HepG2 (cell line): ENCODE results near the gene EIF2S2. TPM values are rescaled to one million over a fixed set of nuclear protein-coding genes. Genes with fewer than 3 reads are reported as not detected.
A peak's percentile ranks its signal among the peaks of the same experiment; 100 is the strongest.

Experiments used
- CAMTA2 ChIP-seq: sonication (generic); formaldehyde crosslinking; IDR thresholded peaks from 2 replicates; pipeline ENCODE4 v1.4.0; 2020; ENCODE audit warnings: mild to moderate bottlenecking, missing genetic modification reagents, borderline replicate concordance
- CCAR2 ChIP-seq: fragments of 200-400 bp; formaldehyde crosslinking; optimal IDR thresholded peaks from 2 replicates; pipeline ENCODE3; 2018; ENCODE audit warnings: low read depth, mild to moderate bottlenecking, low read length, moderate library complexity
- CENPX ChIP-seq: sonication (generic); formaldehyde crosslinking; IDR thresholded peaks from 2 replicates; pipeline ENCODE4 v1.9.0; 2021; ENCODE audit warnings: mild to moderate bottlenecking, missing genetic modification reagents, moderate library complexity
- CHCHD3 ChIP-seq: sonication (generic); formaldehyde crosslinking; IDR thresholded peaks from 2 replicates; pipeline ENCODE4 v1.8.0; 2022; ENCODE audit warnings: mild to moderate bottlenecking, missing genetic modification reagents, moderate library complexity
- DPF2 ChIP-seq: sonication (generic); formaldehyde crosslinking; IDR thresholded peaks from 2 replicates; pipeline ENCODE4 v1.4.0; 2020; ENCODE audit warnings: mild to moderate bottlenecking, low read depth, missing genetic modification reagents, borderline replicate concordance
- GFI1 ChIP-seq: sonication (generic); formaldehyde crosslinking; IDR thresholded peaks from 2 replicates; pipeline ENCODE4 v1.5.0; 2020; ENCODE audit warnings: missing genetic modification reagents, mild to moderate bottlenecking, borderline replicate concordance
- KDM5B ChIP-seq: sonication (generic); formaldehyde crosslinking; IDR thresholded peaks from 2 replicates; pipeline ENCODE4 v1.4.0; 2020; ENCODE audit warnings: missing genetic modification reagents, mild to moderate bottlenecking, borderline replicate concordance
- NCOR1 ChIP-seq: fragments of 200-600 bp; sonication (generic); IDR thresholded peaks from 2 replicates; pipeline ENCODE4 v1.7.0; 2017; ENCODE audit warnings: antibody characterized with exemption, low read length, borderline replicate concordance
- NR2C2 ChIP-seq: sonication (generic); formaldehyde crosslinking; IDR thresholded peaks from 2 replicates; pipeline ENCODE4 v1.4.0; 2020; ENCODE audit warnings: missing genetic modification reagents, mild to moderate bottlenecking, moderate library complexity, borderline replicate concordance
- REL ChIP-seq: sonication (generic); formaldehyde crosslinking; conservative IDR thresholded peaks from 2 replicates; pipeline ENCODE4 v1.8.0; 2022; ENCODE audit warnings: mild to moderate bottlenecking, missing genetic modification reagents, moderate library complexity
- RFXANK ChIP-seq: IDR thresholded peaks from 2 replicates; pipeline ENCODE4 v1.6.1; 2016
- ZFP36L1 ChIP-seq: sonication (generic); formaldehyde crosslinking; IDR thresholded peaks from 2 replicates; pipeline ENCODE4 v1.8.0; 2022; ENCODE audit warnings: mild to moderate bottlenecking, missing genetic modification reagents, moderate library complexity
- ZNF296 ChIP-seq: sonication (generic); formaldehyde crosslinking; conservative IDR thresholded peaks from 2 replicates; pipeline ENCODE4 v1.5.0; 2020; ENCODE audit warnings: mild to moderate bottlenecking, missing genetic modification reagents
- polyA plus RNA-seq, 8 experiments: library from polyadenylated mRNA; depleted of rRNA in 3 of 8; stranded (reverse) in 7 of 8; unstranded in 1 of 8; fragments of >200 nt; fragmentation: Illumina TruSeq in 4 of 8; extraction: Trizol in 4 of 8; gene quantifications; 2 replicates each; pipeline versions ENCODE4 v1.2.1 to v1.2.3, GENCODE V29; 2011 to 2016; ENCODE audit warnings: low read depth in 4 of 8, missing spikeins in 1 of 8, mixed read lengths in 1 of 8; ENCODE audit not compliant: insufficient read depth in 1 of 8
- total RNA-seq, 5 experiments: library from RNA; depleted of rRNA; stranded (reverse); fragments of >200 nt; fragmentation: Illumina TruSeq; extraction: Trizol; gene quantifications; 2 replicates each; pipeline ENCODE4 v1.2.3, GENCODE V29; 2016; ENCODE audit warnings: low read depth in 1 of 5
- TF ChIP-seq, protein P1 (sequence below): sonication (generic); formaldehyde crosslinking; IDR thresholded peaks from 2 replicates; pipeline ENCODE4 v1.9.0; 2022; ENCODE audit warnings: missing genetic modification reagents, mild to moderate bottlenecking, borderline replicate concordance
- TF ChIP-seq, protein P2 (sequence below): sonication (generic); formaldehyde crosslinking; IDR thresholded peaks from 2 replicates; pipeline ENCODE4 v1.5.1; 2020; ENCODE audit warnings: mild to moderate bottlenecking, missing genetic modification reagents, borderline replicate concordance
- TF ChIP-seq, protein P3 (sequence below): sonication (generic); formaldehyde crosslinking; IDR thresholded peaks from 2 replicates; pipeline ENCODE4; 2020; ENCODE audit warnings: missing genetic modification reagents, mild to moderate bottlenecking, borderline replicate concordance
- TF ChIP-seq, protein P4 (sequence below): sonication (generic); formaldehyde crosslinking; conservative IDR thresholded peaks from 2 replicates; pipeline ENCODE4 v1.4.0; 2020; ENCODE audit warnings: missing genetic modification reagents
- TF ChIP-seq, protein P5 (sequence below): IDR thresholded peaks from 2 replicates; pipeline ENCODE4 v1.6.1; 2016; ENCODE audit warnings: control low read depth

The EIF2S2 gene
- total and polyA plus RNA-seq, 2 of the 13 experiments (the other 11 are each of a cell fraction or from before 2014, with no cell fraction given), result 126 to 213 TPM

DNA sequence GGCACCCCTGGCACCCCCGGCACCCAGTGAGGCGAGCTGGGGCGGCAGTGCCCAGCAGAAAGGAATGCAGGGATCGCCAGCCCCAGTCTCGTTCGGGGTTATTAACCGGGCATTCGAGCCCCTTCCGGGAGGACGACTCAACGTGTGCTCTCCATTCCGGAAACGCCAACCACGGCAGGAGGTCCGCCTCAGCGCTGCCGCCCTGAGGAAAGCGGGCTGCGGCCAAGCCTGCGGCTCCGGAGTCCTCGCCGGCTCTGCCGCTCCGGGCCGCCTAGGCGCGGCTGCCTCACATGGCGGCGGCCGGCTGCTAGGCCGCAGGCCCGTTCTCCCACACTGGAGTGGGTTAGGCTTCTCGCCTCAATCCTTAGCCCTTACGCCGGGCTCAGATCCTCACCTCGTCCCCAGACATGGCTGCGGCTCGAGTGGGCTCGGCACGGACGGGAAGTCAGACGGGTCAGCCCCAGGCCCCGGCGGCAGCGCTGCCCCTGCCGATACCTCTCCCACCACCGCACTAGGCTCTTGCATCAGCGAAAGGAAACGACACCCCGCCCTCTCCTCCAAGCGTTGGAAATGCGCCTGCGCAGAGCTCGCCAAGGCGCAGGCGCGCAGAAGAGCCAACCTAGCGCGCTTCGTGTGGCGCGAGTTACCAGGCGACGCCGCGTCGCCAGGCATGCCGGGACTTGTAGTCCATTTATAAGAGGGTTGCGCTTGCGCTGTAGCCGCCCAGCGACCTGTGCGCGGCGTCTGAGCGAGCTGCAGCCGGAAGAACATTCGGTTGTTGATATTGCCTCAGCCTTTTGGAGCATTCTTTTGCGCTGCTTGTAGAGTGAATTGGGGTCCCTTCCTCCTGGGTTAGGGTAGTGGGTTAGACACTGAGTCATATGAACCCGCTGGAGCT is at the start of gene EIF2S2 (continued):
- TF ChIP-seq RFXANK (CRISPR knock-in tag) (peak; percentile 57; the same call in 1 of the 2 replicates), REL (CRISPR knock-in tag) (peak; percentile 96; the same call in 1 of the 2 replicates), ZFP36L1 (no peak), ZNF296 (CRISPR knock-in tag) (0 out of 2 replicates have a peak, but pooled peaks have one; percentile 84), CENPX (CRISPR knock-in tag) (no peak), CAMTA2 (CRISPR knock-in tag) (peak; percentile 38; the same call in 1 of the 2 replicates), DPF2 (CRISPR knock-in tag) (peak; percentile 13; the same call in 1 of the 2 replicates), GFI1 (CRISPR knock-in tag) (peak; percentile 67; the same call in 1 of the 2 replicates), CHCHD3 (CRISPR knock-in tag) (peak; percentile 99), CCAR2 (no peak), KDM5B (CRISPR knock-in tag) (peak; percentile 97), NCOR1 (no peak), NR2C2 (peak; percentile 93)
- TF ChIP-seq, protein P1, sequence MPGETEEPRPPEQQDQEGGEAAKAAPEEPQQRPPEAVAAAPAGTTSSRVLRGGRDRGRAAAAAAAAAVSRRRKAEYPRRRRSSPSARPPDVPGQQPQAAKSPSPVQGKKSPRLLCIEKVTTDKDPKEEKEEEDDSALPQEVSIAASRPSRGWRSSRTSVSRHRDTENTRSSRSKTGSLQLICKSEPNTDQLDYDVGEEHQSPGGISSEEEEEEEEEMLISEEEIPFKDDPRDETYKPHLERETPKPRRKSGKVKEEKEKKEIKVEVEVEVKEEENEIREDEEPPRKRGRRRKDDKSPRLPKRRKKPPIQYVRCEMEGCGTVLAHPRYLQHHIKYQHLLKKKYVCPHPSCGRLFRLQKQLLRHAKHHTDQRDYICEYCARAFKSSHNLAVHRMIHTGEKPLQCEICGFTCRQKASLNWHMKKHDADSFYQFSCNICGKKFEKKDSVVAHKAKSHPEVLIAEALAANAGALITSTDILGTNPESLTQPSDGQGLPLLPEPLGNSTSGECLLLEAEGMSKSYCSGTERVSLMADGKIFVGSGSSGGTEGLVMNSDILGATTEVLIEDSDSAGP, result peak; percentile 97
- TF ChIP-seq, protein P2, sequence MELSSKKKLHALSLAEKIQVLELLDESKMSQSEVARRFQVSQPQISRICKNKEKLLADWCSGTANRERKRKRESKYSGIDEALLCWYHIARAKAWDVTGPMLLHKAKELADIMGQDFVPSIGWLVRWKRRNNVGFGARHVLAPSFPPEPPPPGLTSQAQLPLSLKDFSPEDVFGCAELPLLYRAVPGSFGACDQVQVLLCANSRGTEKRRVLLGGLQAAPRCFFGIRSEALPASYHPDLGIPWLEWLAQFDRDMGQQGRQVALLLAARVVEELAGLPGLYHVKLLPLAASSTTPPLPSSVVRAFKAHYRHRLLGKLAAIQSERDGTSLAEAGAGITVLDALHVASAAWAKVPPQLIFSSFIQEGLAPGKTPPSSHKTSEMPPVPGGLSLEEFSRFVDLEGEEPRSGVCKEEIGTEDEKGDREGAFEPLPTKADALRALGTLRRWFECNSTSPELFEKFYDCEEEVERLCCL (CRISPR knock-in tag), result no peak
- TF ChIP-seq, protein P3, sequence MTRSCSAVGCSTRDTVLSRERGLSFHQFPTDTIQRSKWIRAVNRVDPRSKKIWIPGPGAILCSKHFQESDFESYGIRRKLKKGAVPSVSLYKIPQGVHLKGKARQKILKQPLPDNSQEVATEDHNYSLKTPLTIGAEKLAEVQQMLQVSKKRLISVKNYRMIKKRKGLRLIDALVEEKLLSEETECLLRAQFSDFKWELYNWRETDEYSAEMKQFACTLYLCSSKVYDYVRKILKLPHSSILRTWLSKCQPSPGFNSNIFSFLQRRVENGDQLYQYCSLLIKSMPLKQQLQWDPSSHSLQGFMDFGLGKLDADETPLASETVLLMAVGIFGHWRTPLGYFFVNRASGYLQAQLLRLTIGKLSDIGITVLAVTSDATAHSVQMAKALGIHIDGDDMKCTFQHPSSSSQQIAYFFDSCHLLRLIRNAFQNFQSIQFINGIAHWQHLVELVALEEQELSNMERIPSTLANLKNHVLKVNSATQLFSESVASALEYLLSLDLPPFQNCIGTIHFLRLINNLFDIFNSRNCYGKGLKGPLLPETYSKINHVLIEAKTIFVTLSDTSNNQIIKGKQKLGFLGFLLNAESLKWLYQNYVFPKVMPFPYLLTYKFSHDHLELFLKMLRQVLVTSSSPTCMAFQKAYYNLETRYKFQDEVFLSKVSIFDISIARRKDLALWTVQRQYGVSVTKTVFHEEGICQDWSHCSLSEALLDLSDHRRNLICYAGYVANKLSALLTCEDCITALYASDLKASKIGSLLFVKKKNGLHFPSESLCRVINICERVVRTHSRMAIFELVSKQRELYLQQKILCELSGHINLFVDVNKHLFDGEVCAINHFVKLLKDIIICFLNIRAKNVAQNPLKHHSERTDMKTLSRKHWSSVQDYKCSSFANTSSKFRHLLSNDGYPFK (CRISPR knock-in tag), result peak; percentile 92
- TF ChIP-seq, protein P4, sequence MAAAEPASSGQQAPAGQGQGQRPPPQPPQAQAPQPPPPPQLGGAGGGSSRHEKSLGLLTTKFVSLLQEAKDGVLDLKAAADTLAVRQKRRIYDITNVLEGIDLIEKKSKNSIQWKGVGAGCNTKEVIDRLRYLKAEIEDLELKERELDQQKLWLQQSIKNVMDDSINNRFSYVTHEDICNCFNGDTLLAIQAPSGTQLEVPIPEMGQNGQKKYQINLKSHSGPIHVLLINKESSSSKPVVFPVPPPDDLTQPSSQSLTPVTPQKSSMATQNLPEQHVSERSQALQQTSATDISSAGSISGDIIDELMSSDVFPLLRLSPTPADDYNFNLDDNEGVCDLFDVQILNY (CRISPR knock-in tag), result peak; percentile 94
- TF ChIP-seq, protein P5, sequence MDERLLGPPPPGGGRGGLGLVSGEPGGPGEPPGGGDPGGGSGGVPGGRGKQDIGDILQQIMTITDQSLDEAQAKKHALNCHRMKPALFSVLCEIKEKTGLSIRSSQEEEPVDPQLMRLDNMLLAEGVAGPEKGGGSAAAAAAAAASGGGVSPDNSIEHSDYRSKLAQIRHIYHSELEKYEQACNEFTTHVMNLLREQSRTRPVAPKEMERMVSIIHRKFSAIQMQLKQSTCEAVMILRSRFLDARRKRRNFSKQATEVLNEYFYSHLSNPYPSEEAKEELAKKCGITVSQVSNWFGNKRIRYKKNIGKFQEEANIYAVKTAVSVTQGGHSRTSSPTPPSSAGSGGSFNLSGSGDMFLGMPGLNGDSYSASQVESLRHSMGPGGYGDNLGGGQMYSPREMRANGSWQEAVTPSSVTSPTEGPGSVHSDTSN (CRISPR knock-in tag), result no peak
